ENCODE measurements around the gene LBHD2. TPM values are rescaled to one million over a fixed set of nuclear protein-coding genes. Genes with fewer than 3 reads are reported as not detected.

Gene LBHD2
- total RNA-seq, 6 donors from 2014 or later = not detected

DNA sequence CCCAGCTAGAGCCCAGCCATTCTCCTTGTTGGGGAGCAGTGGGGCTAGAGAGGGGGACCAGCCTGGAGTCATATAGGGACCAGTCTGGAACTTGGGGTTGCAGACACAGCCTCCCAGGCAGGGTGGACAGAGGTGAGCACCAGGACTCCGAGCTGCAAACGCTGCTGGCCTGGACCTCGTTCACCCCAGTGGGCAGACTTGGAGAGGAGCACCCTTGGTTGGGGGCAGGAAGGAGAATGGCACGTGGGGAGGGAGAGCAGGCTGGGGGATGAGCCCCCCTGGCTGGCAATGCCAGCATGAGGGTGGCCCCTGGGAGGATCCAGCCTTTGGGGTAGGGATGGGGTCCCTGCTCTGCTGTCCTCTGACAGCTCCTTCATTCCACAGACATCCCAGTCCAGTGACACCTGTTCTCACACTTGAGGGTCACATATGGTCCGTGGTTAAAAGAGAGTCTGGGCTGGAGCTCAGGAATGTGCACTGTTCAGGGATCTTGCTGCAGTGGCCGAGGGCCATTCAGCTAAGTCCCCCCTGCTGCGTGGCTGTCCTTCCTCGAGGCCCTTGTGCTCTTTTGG lies 2.8 kb downstream of the LBHD2 start:
- Histone ChIP-seq H3K27me3 (peaks cover 0 to 12% (median 7%) of the 10 kb centered on the region in 4 donors), H3K27ac (no peak overlapping the region), H3K36me3 (no peaks in the 10 kb centered on the region), H3K4me1 (peaks cover 5 to 25% (median 11%) of the 10 kb centered on the region in 4 donors), H3K9me3 (no peaks in the 10 kb centered on the region), H3K4me3 (no peak overlapping the region)
- WGBS, 2 donors = 72 to 79% methylated on average over 8 of the region's 8 CpGs
- no peak for TF ChIP-seq POLR2AphosphoS5 (IDR thresholded peaks at IDR 0.05)
- TF ChIP-seq POLR2A (IDR thresholded peaks at IDR 0.05) = no peak
- no peak for TF ChIP-seq EP300 (IDR thresholded peaks at IDR 0.05)
- TF ChIP-seq, protein P1, sequence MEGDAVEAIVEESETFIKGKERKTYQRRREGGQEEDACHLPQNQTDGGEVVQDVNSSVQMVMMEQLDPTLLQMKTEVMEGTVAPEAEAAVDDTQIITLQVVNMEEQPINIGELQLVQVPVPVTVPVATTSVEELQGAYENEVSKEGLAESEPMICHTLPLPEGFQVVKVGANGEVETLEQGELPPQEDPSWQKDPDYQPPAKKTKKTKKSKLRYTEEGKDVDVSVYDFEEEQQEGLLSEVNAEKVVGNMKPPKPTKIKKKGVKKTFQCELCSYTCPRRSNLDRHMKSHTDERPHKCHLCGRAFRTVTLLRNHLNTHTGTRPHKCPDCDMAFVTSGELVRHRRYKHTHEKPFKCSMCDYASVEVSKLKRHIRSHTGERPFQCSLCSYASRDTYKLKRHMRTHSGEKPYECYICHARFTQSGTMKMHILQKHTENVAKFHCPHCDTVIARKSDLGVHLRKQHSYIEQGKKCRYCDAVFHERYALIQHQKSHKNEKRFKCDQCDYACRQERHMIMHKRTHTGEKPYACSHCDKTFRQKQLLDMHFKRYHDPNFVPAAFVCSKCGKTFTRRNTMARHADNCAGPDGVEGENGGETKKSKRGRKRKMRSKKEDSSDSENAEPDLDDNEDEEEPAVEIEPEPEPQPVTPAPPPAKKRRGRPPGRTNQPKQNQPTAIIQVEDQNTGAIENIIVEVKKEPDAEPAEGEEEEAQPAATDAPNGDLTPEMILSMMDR (IDR thresholded peaks at IDR 0.05) = no peak
- DNase-seq (no peak), ATAC-seq (ENCODE audit: low FRiP score in 2 of 2) (no peak)

DNA sequence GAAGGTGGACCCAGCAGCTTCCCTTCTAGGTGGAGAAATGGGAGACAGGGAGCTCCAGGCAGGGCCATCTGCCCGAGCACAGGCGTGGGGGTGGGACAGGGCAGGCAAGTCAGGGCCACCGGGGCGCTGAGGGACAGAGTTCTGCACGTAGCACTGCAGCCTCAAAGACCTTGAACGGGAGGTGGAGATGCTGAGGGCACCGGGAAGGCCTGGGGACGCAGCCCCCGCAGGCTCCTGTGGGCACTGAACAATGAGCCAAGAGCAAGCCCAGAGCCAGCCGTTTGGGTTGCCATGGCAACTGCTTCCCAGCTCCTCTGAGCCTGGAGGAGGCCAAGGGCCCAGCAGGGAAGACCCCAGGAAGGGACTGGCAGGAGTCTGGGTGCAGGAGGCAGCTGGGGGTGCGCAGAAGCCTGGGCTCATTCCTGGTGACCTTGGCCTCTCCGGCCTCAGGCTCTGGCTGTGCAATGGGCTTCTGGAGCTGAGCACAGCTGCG lies 3.4 kb downstream of the LBHD2 start:
- Histone ChIP-seq H3K27ac (no peak overlapping the region), H3K36me3 (no peaks in the 10 kb centered on the region), H3K4me1 (peaks cover 5 to 25% (median 11%) of the 10 kb centered on the region in 4 donors), H3K4me3 (no peak overlapping the region), H3K9me3 (no peaks in the 10 kb centered on the region), H3K27me3 (peaks cover 0 to 12% (median 7%) of the 10 kb centered on the region in 4 donors)
- ATAC-seq (ENCODE audit: low FRiP score in 2 of 2) = no peak
- peak in 1 of 2 donors; percentile 68 for DNase-seq
- no peak for TF ChIP-seq POLR2A (IDR thresholded peaks at IDR 0.05)
- TF ChIP-seq, protein P1 (IDR thresholded peaks at IDR 0.05) = no peak
- no peak for TF ChIP-seq EP300 (IDR thresholded peaks at IDR 0.05)
- no peak for TF ChIP-seq POLR2AphosphoS5 (IDR thresholded peaks at IDR 0.05)
- WGBS, 2 donors = 78 to 91% methylated on average over 9 to 13 of the region's 13 CpGs

DNA sequence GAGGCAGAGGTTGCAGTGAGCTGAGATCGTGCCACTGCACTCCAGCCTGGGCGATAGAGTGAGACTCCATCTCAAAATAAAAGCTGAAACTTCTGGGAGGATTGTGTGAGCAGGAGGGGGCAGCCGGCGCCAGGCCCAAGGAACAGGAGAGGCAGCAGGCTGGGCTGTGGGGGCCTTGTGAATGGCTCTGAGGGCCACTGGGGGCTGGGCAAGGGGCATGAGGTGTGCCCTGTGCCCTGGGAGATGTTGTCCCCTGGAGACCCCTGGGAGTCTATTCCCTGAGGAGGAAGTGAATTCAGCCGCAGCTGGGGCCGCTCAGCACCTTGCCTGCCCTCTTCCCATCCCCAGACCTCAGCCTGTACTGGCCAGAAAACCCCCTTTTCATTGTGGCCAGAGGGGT lies 4.9 kb downstream of the LBHD2 start:
- ATAC-seq (ENCODE audit: low FRiP score in 2 of 2) (no peak), DNase-seq (peak in 1 of 2 donors; percentile 38)
- Histone ChIP-seq H3K27me3 (peaks cover 0 to 10% (median 6%) of the 10 kb centered on the region in 4 donors), H3K4me1 (peaks cover 5 to 22% (median 11%) of the 10 kb centered on the region in 4 donors), H3K4me3 (no peak overlapping the region), H3K36me3 (no peaks in the 10 kb centered on the region), H3K9me3 (no peaks in the 10 kb centered on the region), H3K27ac (no peak overlapping the region)
- TF ChIP-seq EP300 (IDR thresholded peaks at IDR 0.05) (no peak), POLR2AphosphoS5 (IDR thresholded peaks at IDR 0.05) (no peak), POLR2A (IDR thresholded peaks at IDR 0.05) (no peak)
- TF ChIP-seq, protein P1 (IDR thresholded peaks at IDR 0.05) = no peak
- 79 to 82% methylated on average over 6 of the region's 6 CpGs for WGBS, 2 donors

DNA sequence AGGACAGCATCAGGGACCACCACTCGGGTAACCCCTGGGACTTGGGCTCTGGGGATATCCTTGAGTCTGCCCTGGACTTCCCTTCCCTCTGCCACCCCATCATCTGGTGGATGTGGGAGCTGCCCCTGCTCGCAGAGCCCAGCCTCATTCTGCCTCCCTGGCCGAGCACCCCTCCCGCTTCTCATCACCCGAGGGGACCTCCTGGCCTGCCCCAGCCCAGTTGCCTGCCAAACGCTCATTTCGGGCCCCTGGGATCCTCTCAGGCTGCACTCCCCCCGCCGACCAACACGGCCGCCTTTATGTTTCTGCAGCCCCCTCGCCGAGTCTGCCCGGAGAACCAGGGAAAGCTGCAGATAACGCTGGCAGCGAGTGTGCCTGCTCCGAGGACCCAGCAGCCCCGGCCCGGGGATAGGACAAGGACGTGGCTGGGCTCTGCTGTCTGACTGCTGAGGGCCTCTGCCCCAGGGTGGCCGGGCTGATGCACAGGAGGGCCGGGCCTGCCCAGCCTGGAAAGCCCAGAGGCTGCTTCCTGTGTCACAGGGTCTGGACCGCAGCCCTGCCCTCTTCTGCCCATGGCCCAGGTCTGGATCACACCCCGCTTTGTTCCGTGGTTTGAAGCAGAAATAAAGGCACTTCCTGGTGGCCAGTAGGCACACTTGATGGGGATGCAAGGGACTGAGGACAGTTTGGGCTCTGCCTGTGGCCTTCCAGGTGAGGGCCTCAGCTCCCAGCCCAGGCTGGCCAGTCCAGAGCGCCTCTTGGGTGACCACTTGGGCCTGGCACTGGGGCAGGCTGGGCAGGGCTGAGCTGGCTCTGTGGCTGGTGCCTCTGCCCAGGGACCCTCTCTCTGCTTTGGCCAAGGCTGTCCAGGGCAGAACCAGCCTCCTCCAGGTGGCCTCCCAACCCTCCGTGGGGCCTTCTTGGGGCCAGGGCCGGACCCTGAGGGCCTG lies 5.7 kb downstream of the LBHD2 start:
- Histone ChIP-seq H3K36me3 (no peaks in the 10 kb centered on the region), H3K9me3 (no peaks in the 10 kb centered on the region), H3K27ac (no peak overlapping the region), H3K27me3 (peaks cover 0 to 4% (median 2%) of the 10 kb centered on the region in 4 donors), H3K4me1 (peaks cover 11 to 24% (median 16%) of the 10 kb centered on the region in 4 donors), H3K4me3 (no peak overlapping the region)
- TF ChIP-seq, protein P1 (IDR thresholded peaks at IDR 0.05) = no peak
- no peak for TF ChIP-seq EP300 (IDR thresholded peaks at IDR 0.05)
- TF ChIP-seq POLR2A (IDR thresholded peaks at IDR 0.05) = no peak
- WGBS, 2 donors = 89 to 93% methylated on average over 18 to 26 of the region's 28 CpGs
- ATAC-seq (ENCODE audit: low FRiP score in 2 of 2) (no peak), DNase-seq (peak in 1 of 2 donors; percentile 77)
